HG03060 (cell line): ENCODE measurements around the gene DRAXIN.

Source experiments
- ATAC-seq: cut with Tn5 transposase; IDR thresholded peaks from one replicate; pipeline ENCODE4 v1.9.1; 2021; ENCODE audit warnings: low read depth, moderate number of reproducible peaks; ENCODE audit not compliant: unreplicated experiment

The DRAXIN gene

GRCh38 chr1:11733306-11733705, 41.8 kb downstream of the DRAXIN start:
- no peak for ATAC-seq

GRCh38 chr1:11735531-11735853, 44.0 kb downstream of the DRAXIN start:
- ATAC-seq = no peak

GRCh38 chr1:11735854-11736745, 44.6 kb downstream of the DRAXIN start, which contains the start of gene AGTRAP:
TSS of gene AGTRAP (plus strand) at chr1:11736136. CDS start at chr1:11736209, 73 bp downstream.
- ATAC-seq = no peak

GRCh38 chr1:11736746-11737639, 45.5 kb downstream of the DRAXIN start:
- ATAC-seq = no peak

- ATAC-seq = no peak
These were observed 46.6 kb downstream of the DRAXIN start for GRCh38 chr1:11738096-11738495.

GRCh38 chr1:11738783-11739182, 47.3 kb downstream of the DRAXIN start:
- ATAC-seq = no peak

GRCh38 chr1:11740258-11741192, 49.0 kb downstream of the DRAXIN start:
- ATAC-seq = no peak

GRCh38 chr1:11741482-11741881, 50.0 kb downstream of the DRAXIN start:
- no peak for ATAC-seq

GRCh38 chr1:11741919-11742558, 50.5 kb downstream of the DRAXIN start:
- ATAC-seq = no peak

GRCh38 chr1:11744287-11744686, 52.8 kb downstream of the DRAXIN start:
- no peak for ATAC-seq

GRCh38 chr1:11746092-11746491, 54.6 kb downstream of the DRAXIN start:
- ATAC-seq = no peak

GRCh38 chr1:11746795-11747487, 55.4 kb downstream of the DRAXIN start:
- no peak for ATAC-seq

- ATAC-seq = no peak
These were observed 57.0 kb downstream of the DRAXIN start for GRCh38 chr1:11748294-11749202.

- ATAC-seq = no peak
These were observed 57.7 kb downstream of the DRAXIN start for GRCh38 chr1:11749203-11749689.

GRCh38 chr1:11749996-11750395, 58.5 kb downstream of the DRAXIN start:
- ATAC-seq = no peak

- no peak for ATAC-seq
These were observed 59.6 kb downstream of the DRAXIN start for GRCh38 chr1:11751087-11751486.

- no peak for ATAC-seq
These were observed 61.0 kb downstream of the DRAXIN start for GRCh38 chr1:11752359-11753088.
